Naive B cell (primary cell): ENCODE measurements around the gene RAB17. TPM values are rescaled to one million over a fixed set of nuclear protein-coding genes. Genes with fewer than 3 reads are reported as not detected.

Source experiments
- ATAC-seq, 2 donors: fragments of 150-1000 bp; cut with Tn5 transposase; 2 replicates each; pipeline ENCODE4 v1.10.0; 2021; ENCODE audit warnings: low read depth in 2 of 2, mild to moderate bottlenecking in 2 of 2, moderate library complexity in 2 of 2
- DNase-seq: peaks from one replicate; pipeline ENCODE4 v3.0.0; 2022
- H3K27ac Mint-ChIP-seq, 6 donors: one replicate each; pipeline ENCODE4 v1.8.0; 2020 to 2022; ENCODE audit warnings: mild to moderate bottlenecking in 6 of 6, mixed read lengths in 6 of 6, moderate library complexity in 5 of 6, inconsistent platforms in 2 of 6
- H3K27me3 Mint-ChIP-seq, 3 donors: one replicate each; pipeline ENCODE4 v1.8.0; 2021 to 2022; ENCODE audit warnings: mixed read lengths in 3 of 3, mild to moderate bottlenecking in 1 of 3
- H3K36me3 Mint-ChIP-seq, 2 donors: one replicate each; pipeline ENCODE4 v1.8.0; 2020 to 2022; ENCODE audit warnings: mixed read lengths in 2 of 2, inconsistent platforms in 1 of 2, mild to moderate bottlenecking in 1 of 2
- H3K4me1 Mint-ChIP-seq, 3 donors: one replicate each; pipeline ENCODE4 v1.8.0; 2020 to 2022; ENCODE audit warnings: mixed read lengths in 3 of 3, inconsistent platforms in 1 of 3, mild to moderate bottlenecking in 1 of 3, moderate library complexity in 1 of 3
- H3K4me3 Mint-ChIP-seq, 8 donors: one replicate each; pipeline ENCODE4 v1.8.0; 2020 to 2022; ENCODE audit warnings: mild to moderate bottlenecking in 8 of 8, mixed read lengths in 8 of 8, moderate library complexity in 8 of 8, inconsistent platforms in 2 of 8
- H3K9me3 Mint-ChIP-seq, 7 donors: one replicate each; pipeline ENCODE4 v1.8.0; 2020 to 2022; ENCODE audit warnings: mixed read lengths in 7 of 7, mild to moderate bottlenecking in 5 of 7, inconsistent platforms in 2 of 7, moderate library complexity in 1 of 7
- polyA plus RNA-seq, 6 donors: library from polyadenylated mRNA; unstranded; fragments of 300-500 nt; fragmentation: Illumina TruSeq; gene quantifications; one replicate each; pipeline ENCODE4 v1.2.3, GENCODE V29; 2021; ENCODE audit warnings: low read depth in 6 of 6

Gene RAB17
- polyA plus RNA-seq, 6 donors from 2014 or later: not detected

GRCh38 chr2:237567276-237568029, 23.1 kb downstream of the RAB17 start:
- peaks cover 0 to 8% (median 3%) of the 10 kb centered on the region in 7 donors for H3K9me3 Mint-ChIP-seq
- H3K36me3 Mint-ChIP-seq: peaks cover 0 to 4% of the 10 kb centered on the region in 2 donors
- ATAC-seq (no peak), DNase-seq (no peak)
- H3K4me3 Mint-ChIP-seq: no peak overlapping the region
- H3K4me1 Mint-ChIP-seq: peaks cover 0 to 9% (median 5%) of the 10 kb centered on the region in 3 donors
- H3K27ac Mint-ChIP-seq: no peak overlapping the region
- peaks cover 13 to 31% (median 20%) of the 10 kb centered on the region in 3 donors for H3K27me3 Mint-ChIP-seq

DNA sequence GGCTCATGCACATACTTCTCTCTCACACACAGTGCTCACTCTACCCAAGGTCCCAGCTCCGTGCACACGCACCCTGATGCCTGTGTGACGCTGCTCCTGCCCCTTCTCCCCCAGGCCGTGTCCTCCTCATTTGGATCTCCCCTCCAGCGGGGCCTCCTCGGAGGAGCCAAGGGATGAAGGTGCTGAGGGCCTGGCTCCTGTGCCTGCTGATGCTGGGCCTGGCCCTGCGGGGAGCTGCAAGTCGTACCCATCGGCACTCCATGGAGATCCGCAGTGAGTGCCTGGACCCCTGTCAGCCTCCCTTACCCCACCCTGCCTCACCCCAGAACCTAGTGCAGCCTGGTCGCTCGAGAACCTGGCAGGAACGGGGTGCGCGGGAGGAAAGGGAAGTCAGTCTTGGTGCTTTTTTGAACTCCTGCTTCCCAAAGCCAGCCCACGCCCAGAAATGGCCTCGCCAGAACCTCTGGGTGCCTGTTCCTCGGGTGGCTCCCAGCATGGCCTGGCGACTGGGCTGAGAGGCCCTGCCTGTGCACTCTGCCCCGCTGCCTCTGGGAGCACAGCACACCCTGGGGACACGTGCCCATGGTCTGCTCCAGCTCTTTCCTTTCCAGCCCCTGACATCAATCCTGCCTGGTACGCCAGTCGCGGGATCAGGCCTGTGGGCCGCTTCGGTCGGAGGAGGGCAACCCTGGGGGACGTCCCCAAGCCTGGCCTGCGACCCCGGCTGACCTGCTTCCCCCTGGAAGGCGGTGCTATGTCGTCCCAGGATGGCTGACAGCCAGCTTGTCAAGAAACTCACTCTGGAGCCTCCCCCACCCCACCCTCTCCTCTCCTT, 23.9 kb downstream of the RAB17 start, which contains the start of gene PRLH:
Gene PRLH, plus strand, starts transcription at position 174 of the 835 bp plus-strand sequence. Its CDS starts 0 bp downstream, at position 174.
- Mint-ChIP-seq H3K27me3 (peaks cover 13 to 24% (median 23%) of the 10 kb centered on the region in 3 donors), H3K27ac (no peak within 1 kb of the TSS), H3K4me3 (no peak within 1 kb of the TSS), H3K4me1 (peaks cover 0 to 2% (median 1%) of the 10 kb centered on the region in 3 donors), H3K9me3 (peaks cover 0 to 8% (median 3%) of the 10 kb centered on the region in 7 donors), H3K36me3 (peaks cover 0 to 4% of the 10 kb centered on the region in 2 donors)
- ATAC-seq (no peak), DNase-seq (no peak)

DNA sequence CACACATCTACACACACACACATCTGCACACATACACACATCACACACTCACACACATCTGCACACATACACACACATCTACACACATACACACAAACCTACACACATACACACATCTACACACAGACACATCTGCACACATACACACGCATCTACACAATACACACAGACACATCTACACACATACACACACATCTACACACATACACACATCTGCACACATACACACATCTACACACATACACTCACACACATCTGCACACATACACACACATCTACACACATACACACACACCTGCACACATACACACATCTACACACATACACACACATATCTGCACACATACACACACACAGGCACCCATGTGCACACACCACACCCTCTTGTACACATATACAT, 24.6 kb downstream of the RAB17 start:
- Mint-ChIP-seq H3K4me1 (no peaks in the 10 kb centered on the region), H3K9me3 (peaks cover 0 to 8% (median 3%) of the 10 kb centered on the region in 7 donors), H3K27me3 (peaks cover 13 to 24% (median 23%) of the 10 kb centered on the region in 3 donors), H3K27ac (no peak overlapping the region), H3K4me3 (no peak overlapping the region), H3K36me3 (peaks cover 0 to 4% of the 10 kb centered on the region in 2 donors)
- DNase-seq: no peak
- ATAC-seq: no peak

DNA sequence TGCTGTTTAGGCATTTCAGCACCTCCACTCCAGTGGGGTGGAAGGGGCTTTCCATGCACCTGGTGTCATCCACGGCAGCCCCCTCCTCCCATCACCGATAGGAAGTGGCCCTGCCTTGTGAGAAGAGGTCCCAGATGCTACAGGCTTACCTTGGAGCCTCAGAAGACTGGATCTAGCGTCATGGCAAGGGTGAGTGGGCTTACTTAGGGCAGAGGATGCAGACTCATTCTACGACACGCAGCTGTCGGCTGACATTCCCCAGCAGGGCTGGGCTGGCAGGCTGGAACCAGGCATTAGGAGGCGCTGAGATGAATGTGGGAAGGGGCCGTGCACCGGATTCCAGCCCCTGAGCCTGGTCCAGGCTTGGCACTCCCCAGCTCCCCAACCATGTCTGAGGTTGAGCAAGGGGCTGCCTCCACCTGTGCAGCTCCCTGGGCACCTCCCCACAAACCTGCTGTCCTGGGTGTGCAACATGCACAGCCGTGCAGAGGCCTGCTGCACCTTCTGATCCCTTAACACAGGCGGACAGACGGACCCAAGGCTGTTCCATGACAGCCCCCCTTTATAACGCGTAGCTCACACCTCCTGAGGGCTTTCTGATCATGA, 25.9 kb downstream of the RAB17 start:
- H3K4me3 Mint-ChIP-seq: no peak overlapping the region
- H3K36me3 Mint-ChIP-seq: peaks cover 0 to 4% of the 10 kb centered on the region in 2 donors
- peaks cover 0 to 8% (median 3%) of the 10 kb centered on the region in 7 donors for H3K9me3 Mint-ChIP-seq
- no peak for ATAC-seq
- DNase-seq: no peak
- peak overlapping the region in 1 of 6 donors; percentile 29 for H3K27ac Mint-ChIP-seq
- peaks cover 20 to 27% (median 26%) of the 10 kb centered on the region in 3 donors for H3K27me3 Mint-ChIP-seq
- H3K4me1 Mint-ChIP-seq: no peaks in the 10 kb centered on the region

- DNase-seq (no peak), ATAC-seq (no peak)
- H3K27ac Mint-ChIP-seq: no peak overlapping the region
- peaks cover 0 to 4% (median under 1%) of the 10 kb centered on the region in 7 donors for H3K9me3 Mint-ChIP-seq
- H3K27me3 Mint-ChIP-seq: peaks cover 20 to 29% (median 28%) of the 10 kb centered on the region in 3 donors
- peaks cover 0 to 1% of the 10 kb centered on the region in 2 donors for H3K36me3 Mint-ChIP-seq
- no peak overlapping the region for H3K4me3 Mint-ChIP-seq
- no peaks in the 10 kb centered on the region for H3K4me1 Mint-ChIP-seq
Observed at GRCh38 chr2:237563816-237564215, 26.7 kb downstream of the RAB17 start.

GRCh38 chr2:237561221-237561620, 29.3 kb downstream of the RAB17 start:
- Mint-ChIP-seq H3K27me3 (peaks cover 19 to 48% (median 46%) of the 10 kb centered on the region in 3 donors), H3K27ac (no peak overlapping the region), H3K9me3 (peaks cover 2 to 8% (median 3%) of the 10 kb centered on the region in 7 donors), H3K4me1 (no peaks in the 10 kb centered on the region), H3K36me3 (peaks cover 4 to 15% of the 10 kb centered on the region in 2 donors), H3K4me3 (no peak overlapping the region)
- no peak for DNase-seq
- ATAC-seq: no peak

DNA sequence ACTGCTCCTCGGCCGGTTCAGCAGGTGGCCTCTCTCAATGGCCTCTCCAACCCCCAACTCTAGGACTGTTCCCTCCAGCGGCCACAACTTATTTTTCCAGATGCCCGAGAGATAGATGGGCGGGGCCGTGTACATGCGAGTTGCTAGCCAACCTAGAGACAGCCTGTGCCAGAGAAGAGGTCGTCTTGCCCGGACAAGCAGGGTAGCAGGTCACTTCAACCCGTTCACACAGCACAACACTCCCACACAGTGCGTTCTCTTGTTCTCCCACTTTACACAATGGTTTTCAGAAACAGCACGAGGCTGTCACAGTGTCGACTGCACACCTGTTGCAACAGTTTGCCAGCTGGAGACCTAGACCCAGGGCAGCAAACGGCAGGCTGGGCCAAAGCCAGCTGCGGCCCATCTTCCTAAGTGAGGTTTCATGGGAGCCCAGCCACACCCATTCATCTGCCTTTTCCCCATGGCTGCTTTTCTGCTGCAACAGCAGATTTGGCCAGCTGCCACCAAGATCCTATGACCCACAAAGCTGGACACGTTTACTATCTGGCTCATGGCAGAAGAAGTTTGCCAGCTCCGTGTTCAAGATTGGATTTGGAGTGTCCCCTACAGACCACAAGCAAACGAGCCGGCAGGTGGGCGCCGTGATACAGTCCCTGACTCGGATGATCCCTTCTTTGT, 31.4 kb downstream of the RAB17 start:
- DNase-seq (no peak), ATAC-seq (no peak)
- H3K4me3 Mint-ChIP-seq: no peak overlapping the region
- peaks cover 2 to 26% (median 13%) of the 10 kb centered on the region in 7 donors for H3K9me3 Mint-ChIP-seq
- H3K27me3 Mint-ChIP-seq: peaks cover 22 to 47% (median 43%) of the 10 kb centered on the region in 3 donors
- no peak overlapping the region for H3K27ac Mint-ChIP-seq
- no peaks in the 10 kb centered on the region for H3K4me1 Mint-ChIP-seq
- peaks cover 4 to 15% of the 10 kb centered on the region in 2 donors for H3K36me3 Mint-ChIP-seq

- ATAC-seq (no peak), DNase-seq (no peak)
- H3K9me3 Mint-ChIP-seq: peaks cover 3 to 38% (median 17%) of the 10 kb centered on the region in 7 donors
- H3K36me3 Mint-ChIP-seq: peaks cover 4 to 15% of the 10 kb centered on the region in 2 donors
- H3K27me3 Mint-ChIP-seq: peaks cover 32 to 46% (median 41%) of the 10 kb centered on the region in 3 donors
- H3K4me1 Mint-ChIP-seq: no peaks in the 10 kb centered on the region
- H3K4me3 Mint-ChIP-seq: no peak overlapping the region
- H3K27ac Mint-ChIP-seq: no peak overlapping the region
Observed at GRCh38 chr2:237557633-237558015, 32.9 kb downstream of the RAB17 start.

DNA sequence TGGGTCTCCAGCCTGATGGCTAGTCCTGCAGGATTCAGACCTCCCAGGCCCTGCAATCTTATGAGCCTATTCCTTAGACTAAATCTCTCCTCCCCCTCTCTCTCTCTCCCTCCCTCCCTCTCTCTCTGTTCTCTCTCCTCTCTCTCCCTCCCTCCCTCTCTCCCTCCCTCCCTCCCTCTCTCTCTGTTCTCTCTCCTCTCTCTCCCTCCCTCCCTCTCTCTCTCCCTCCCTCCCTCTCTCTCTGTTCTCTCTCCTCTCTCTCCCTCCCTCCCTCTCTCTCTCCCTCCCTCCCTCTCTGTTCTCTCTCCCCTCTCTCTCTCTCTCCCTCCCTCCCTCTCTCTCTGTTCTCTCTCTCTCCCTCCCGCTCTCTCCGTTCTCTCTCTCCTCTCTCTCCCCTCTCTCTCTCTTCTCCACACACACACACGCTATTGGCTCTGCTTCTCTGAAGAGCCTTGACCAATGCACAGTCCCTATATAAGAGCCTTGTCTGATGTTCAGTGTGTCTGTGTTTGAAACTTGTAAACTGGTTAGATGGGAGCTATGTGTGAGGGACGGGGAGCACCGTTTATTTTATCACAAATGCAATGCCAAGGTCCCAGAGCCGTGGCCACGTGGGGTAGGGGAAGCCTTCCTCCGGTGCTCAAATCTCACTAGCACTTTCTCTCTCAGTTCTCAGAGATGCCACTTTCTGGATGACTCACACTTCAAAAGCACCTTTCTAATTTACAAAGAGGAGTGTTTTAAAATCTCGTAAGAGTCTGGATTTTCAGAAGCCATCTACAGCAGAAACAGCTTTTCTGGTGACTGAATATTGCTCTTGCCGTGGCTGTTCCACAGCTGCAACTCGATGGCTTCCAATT, 33.5 kb downstream of the RAB17 start:
- Mint-ChIP-seq H3K27ac (no peak overlapping the region), H3K9me3 (peaks cover 3 to 38% (median 18%) of the 10 kb centered on the region in 7 donors), H3K4me1 (no peaks in the 10 kb centered on the region), H3K27me3 (peaks cover 28 to 46% (median 41%) of the 10 kb centered on the region in 3 donors), H3K4me3 (no peak overlapping the region), H3K36me3 (peaks cover 4 to 15% of the 10 kb centered on the region in 2 donors)
- ATAC-seq (no peak), DNase-seq (no peak)

- no peak for DNase-seq
- peaks cover 3 to 38% (median 18%) of the 10 kb centered on the region in 7 donors for H3K9me3 Mint-ChIP-seq
- H3K4me1 Mint-ChIP-seq: no peaks in the 10 kb centered on the region
- H3K27me3 Mint-ChIP-seq: peaks cover 28 to 46% (median 41%) of the 10 kb centered on the region in 3 donors
- ATAC-seq: no peak
- no peak overlapping the region for H3K4me3 Mint-ChIP-seq
- no peak overlapping the region for H3K27ac Mint-ChIP-seq
- H3K36me3 Mint-ChIP-seq: peaks cover 4 to 15% of the 10 kb centered on the region in 2 donors
Observed at GRCh38 chr2:237555560-237555959, 35.0 kb downstream of the RAB17 start.

GRCh38 chr2:237553948-237554347, 36.6 kb downstream of the RAB17 start:
- Mint-ChIP-seq H3K4me3 (no peak overlapping the region), H3K36me3 (peaks cover 4 to 15% of the 10 kb centered on the region in 2 donors), H3K4me1 (no peaks in the 10 kb centered on the region), H3K27ac (no peak overlapping the region), H3K27me3 (peaks cover 20 to 40% (median 37%) of the 10 kb centered on the region in 3 donors), H3K9me3 (peaks cover 3 to 38% (median 18%) of the 10 kb centered on the region in 7 donors)
- DNase-seq (no peak), ATAC-seq (no peak)

GRCh38 chr2:237552908-237553307, 37.6 kb downstream of the RAB17 start:
- H3K27ac Mint-ChIP-seq: peak overlapping the region in 1 of 6 donors; percentile 72
- H3K36me3 Mint-ChIP-seq: peaks cover 3 to 11% of the 10 kb centered on the region in 2 donors
- no peak overlapping the region for H3K4me3 Mint-ChIP-seq
- peaks cover 3 to 37% (median 18%) of the 10 kb centered on the region in 7 donors for H3K9me3 Mint-ChIP-seq
- no peaks in the 10 kb centered on the region for H3K4me1 Mint-ChIP-seq
- DNase-seq (no peak), ATAC-seq (no peak)
- H3K27me3 Mint-ChIP-seq: peaks cover 18 to 32% (median 31%) of the 10 kb centered on the region in 3 donors
